K562 (cell line): ENCODE data around the gene JPT1. TPM values are rescaled to one million over a fixed set of nuclear protein-coding genes. Genes with fewer than 3 reads are reported as not detected.

Experiments used
- HNRNPK ChIP-seq: fragments of 200-400 bp; formaldehyde crosslinking; IDR thresholded peaks from one replicate; pipeline ENCODE4 v1.6.1; 2018; ENCODE audit warnings: mild to moderate bottlenecking, low read depth, low read length; ENCODE audit not compliant: poor library complexity, severe bottlenecking
- PHF8 ChIP-seq: fragments of 200-600 bp; sonication (generic); IDR thresholded peaks from 2 replicates; pipeline ENCODE4 v1.6.1; 2012; ENCODE audit warnings: mixed run types, mild to moderate bottlenecking, inconsistent platforms, low read length, moderate library complexity, borderline replicate concordance
- ZNF431 ChIP-seq: sonication (generic); formaldehyde crosslinking; IDR thresholded peaks from 2 replicates; pipeline ENCODE4 v1.8.0; 2022; ENCODE audit warnings: mild to moderate bottlenecking, missing genetic modification reagents
- polyA plus RNA-seq, 8 experiments: library from polyadenylated mRNA; depleted of rRNA in 4 of 8; stranded (reverse) in 5 of 8; unstranded in 3 of 8; fragments of >200 nt; fragmentation: Nextera tagmentation in 2 of 8; fragmentation: Illumina TruSeq in 1 of 8; extraction: Ambion mirVana in 2 of 8; extraction: Trizol in 1 of 8; gene quantifications; 2 replicates each; pipeline versions ENCODE4 v1.2.1 to v1.2.3, GENCODE V29; 2011 to 2014; ENCODE audit warnings: inconsistent platforms in 1 of 8, missing spikeins in 1 of 8
- total RNA-seq, 7 experiments: library from RNA; depleted of rRNA in 6 of 7; stranded (reverse); fragments of >200 nt in 6 of 7; fragmentation: Illumina TruSeq in 2 of 7; extraction: Trizol in 2 of 7; gene quantifications; 2 replicates each; pipeline versions ENCODE4 v1.2.1 to v1.2.3, GENCODE V29; 2011 to 2021; ENCODE audit warnings: low replicate concordance in 1 of 7
- TF ChIP-seq, protein P1 (sequence below): fragments of 250-450 bp; sonication (Bioruptor Pico); IDR thresholded peaks from 2 replicates; pipeline ENCODE4 v1.4.0; 2020; ENCODE audit warnings: mild to moderate bottlenecking, moderate library complexity, borderline replicate concordance
- TF ChIP-seq, protein P2 (sequence below): sonication (generic); formaldehyde crosslinking; IDR thresholded peaks from 2 replicates; pipeline ENCODE4 v1.8.0; 2022; ENCODE audit warnings: mild to moderate bottlenecking, missing genetic modification reagents

The JPT1 gene
- total and polyA plus RNA-seq, 9 of the 15 experiments (the other 6 are each of a cell fraction or from before 2014, with no cell fraction given): 56.7 to 292 (median 144) TPM

DNA sequence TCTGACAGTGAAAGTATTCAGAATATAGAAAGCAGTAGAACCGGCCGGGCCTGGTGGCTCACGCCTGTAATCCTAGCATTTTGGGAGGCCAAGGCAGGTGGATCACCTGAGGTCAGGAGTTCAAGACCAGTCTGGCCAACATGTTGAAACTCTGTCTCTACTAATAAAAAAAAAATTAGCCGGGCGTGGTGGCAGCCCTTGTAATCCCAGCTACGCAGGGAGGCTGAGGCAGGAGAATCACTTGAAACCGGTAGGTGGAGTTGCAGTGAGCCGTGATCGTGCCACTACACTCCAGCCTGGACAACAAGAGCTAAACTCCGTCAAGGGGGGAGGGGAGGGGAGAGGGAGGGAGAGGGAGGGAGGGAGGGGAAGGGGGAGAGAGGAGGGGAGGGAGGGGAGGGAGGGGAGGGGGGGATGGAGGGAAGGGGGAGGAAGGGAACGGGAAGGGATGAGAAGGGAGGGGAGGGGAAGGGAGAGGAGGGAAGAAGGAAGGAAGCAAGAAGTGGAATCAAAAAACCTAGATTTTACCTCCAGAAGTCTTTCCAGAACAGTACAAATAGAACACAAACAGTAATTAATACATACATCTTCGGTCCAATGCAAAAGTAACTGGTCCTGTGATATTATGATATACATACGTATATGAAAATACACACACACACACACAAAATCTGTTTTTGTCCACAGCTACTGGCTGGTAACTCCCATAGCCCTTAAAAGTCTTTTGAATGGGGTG, 11.9 kb downstream of the JPT1 start (continued):
- TF ChIP-seq ZNF431 (CRISPR knock-in tag): no peak
- TF ChIP-seq HNRNPK: peak; percentile 78
- TF ChIP-seq PHF8: no peak
- TF ChIP-seq, protein P1, sequence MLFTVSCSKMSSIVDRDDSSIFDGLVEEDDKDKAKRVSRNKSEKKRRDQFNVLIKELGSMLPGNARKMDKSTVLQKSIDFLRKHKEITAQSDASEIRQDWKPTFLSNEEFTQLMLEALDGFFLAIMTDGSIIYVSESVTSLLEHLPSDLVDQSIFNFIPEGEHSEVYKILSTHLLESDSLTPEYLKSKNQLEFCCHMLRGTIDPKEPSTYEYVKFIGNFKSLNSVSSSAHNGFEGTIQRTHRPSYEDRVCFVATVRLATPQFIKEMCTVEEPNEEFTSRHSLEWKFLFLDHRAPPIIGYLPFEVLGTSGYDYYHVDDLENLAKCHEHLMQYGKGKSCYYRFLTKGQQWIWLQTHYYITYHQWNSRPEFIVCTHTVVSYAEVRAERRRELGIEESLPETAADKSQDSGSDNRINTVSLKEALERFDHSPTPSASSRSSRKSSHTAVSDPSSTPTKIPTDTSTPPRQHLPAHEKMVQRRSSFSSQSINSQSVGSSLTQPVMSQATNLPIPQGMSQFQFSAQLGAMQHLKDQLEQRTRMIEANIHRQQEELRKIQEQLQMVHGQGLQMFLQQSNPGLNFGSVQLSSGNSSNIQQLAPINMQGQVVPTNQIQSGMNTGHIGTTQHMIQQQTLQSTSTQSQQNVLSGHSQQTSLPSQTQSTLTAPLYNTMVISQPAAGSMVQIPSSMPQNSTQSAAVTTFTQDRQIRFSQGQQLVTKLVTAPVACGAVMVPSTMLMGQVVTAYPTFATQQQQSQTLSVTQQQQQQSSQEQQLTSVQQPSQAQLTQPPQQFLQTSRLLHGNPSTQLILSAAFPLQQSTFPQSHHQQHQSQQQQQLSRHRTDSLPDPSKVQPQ (CRISPR knock-in tag): no peak
- TF ChIP-seq, protein P2, sequence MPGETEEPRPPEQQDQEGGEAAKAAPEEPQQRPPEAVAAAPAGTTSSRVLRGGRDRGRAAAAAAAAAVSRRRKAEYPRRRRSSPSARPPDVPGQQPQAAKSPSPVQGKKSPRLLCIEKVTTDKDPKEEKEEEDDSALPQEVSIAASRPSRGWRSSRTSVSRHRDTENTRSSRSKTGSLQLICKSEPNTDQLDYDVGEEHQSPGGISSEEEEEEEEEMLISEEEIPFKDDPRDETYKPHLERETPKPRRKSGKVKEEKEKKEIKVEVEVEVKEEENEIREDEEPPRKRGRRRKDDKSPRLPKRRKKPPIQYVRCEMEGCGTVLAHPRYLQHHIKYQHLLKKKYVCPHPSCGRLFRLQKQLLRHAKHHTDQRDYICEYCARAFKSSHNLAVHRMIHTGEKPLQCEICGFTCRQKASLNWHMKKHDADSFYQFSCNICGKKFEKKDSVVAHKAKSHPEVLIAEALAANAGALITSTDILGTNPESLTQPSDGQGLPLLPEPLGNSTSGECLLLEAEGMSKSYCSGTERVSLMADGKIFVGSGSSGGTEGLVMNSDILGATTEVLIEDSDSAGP (CRISPR knock-in tag): no peak
